ENCODE results near the gene FGF6. TPM values are rescaled to one million over a fixed set of nuclear protein-coding genes. Genes with fewer than 3 reads are reported as not detected.
"Not testable (repeated sequence)": the region's sequence is repeated elsewhere in the genome, so short reads cannot be mapped to it uniquely, and the experiment has no call there.

Gene FGF6
- total and polyA plus RNA-seq, 2 experiments from 2014 or later = not detected

DNA sequence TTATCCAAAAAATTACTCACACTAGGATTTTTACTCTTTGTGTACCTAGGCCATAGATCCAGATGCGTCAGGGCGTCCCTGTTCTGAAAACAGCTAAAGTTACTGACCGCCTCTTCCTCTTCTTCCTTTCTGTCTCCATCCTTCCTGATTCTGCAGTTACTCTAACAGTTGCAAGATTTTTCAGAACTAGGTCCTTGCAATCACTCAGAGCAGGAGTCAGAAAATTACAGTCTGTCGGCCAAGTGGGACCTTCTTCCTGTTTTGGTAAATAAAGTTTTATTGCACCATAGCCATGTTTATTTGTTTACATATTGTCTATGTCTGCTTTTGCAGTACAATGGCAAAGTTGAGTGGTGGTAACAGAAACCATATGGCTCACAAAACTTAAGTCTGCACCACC, 25.6 kb upstream of the FGF6 start:
- WGBS (ENCODE audit: low lambda C conversion rate, missing lambda C conversion rate) = 65% methylated on average over 4 of the region's 4 CpGs
- Histone ChIP-seq H3K36me3 (replicated peaks; ENCODE audit: insufficient read depth, low read depth) (no peaks in the 10 kb centered on the region), H3K27me3 (peaks cover 7% of the 10 kb centered on the region), H4K20me1 (ENCODE audit: insufficient read depth, poor library complexity, severe bottlenecking) (no peaks in the 10 kb centered on the region), H3K4me3 (no peak overlapping the region), H3K9me3 (ENCODE audit: low read depth) (no peaks in the 10 kb centered on the region), H2AFZ (no peak overlapping the region), H3K4me1 (ENCODE audit: insufficient read depth) (no peaks in the 10 kb centered on the region), H3K79me2 (no peaks in the 10 kb centered on the region), H3K27ac (no peak overlapping the region), H3K4me2 (no peak overlapping the region), H3K9me2 (replicated peaks; ENCODE audit: insufficient read depth) (no peaks in the 10 kb centered on the region)
- no peak for DNase-seq (ENCODE audit: low spot score)
- TF ChIP-seq, protein P1, sequence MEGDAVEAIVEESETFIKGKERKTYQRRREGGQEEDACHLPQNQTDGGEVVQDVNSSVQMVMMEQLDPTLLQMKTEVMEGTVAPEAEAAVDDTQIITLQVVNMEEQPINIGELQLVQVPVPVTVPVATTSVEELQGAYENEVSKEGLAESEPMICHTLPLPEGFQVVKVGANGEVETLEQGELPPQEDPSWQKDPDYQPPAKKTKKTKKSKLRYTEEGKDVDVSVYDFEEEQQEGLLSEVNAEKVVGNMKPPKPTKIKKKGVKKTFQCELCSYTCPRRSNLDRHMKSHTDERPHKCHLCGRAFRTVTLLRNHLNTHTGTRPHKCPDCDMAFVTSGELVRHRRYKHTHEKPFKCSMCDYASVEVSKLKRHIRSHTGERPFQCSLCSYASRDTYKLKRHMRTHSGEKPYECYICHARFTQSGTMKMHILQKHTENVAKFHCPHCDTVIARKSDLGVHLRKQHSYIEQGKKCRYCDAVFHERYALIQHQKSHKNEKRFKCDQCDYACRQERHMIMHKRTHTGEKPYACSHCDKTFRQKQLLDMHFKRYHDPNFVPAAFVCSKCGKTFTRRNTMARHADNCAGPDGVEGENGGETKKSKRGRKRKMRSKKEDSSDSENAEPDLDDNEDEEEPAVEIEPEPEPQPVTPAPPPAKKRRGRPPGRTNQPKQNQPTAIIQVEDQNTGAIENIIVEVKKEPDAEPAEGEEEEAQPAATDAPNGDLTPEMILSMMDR (IDR thresholded peaks at IDR 0.05; ENCODE audit: poor library complexity) = no peak

DNA sequence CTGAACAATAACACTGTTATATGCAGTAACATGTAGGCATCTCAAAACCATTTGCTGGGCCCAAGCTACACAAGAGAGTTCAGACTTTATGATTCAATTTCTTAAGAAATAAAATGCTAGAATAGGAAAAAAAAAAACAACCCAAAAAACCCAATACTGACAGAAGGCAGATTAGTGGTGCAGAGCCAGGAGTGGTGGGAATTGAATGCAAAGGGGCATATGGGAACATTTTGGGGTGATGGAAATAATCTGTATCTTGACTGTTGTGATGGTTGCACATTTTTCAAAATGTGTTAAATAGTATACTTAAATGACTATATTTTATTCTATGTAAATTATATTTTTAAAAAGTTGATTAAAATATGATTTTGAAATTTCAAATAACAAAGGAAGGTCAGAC, 23.4 kb upstream of the FGF6 start:
- H4K20me1 ChIP-seq (ENCODE audit: insufficient read depth, poor library complexity, severe bottlenecking) = no peaks in the 10 kb centered on the region
- no peak overlapping the region for H3K4me2 ChIP-seq
- H3K4me1 ChIP-seq (ENCODE audit: insufficient read depth) = no peaks in the 10 kb centered on the region
- TF ChIP-seq EZH2 (IDR thresholded peaks at IDR 0.05; ENCODE audit: borderline replicate concordance) (no peak), EZH2phosphoT487 (IDR thresholded peaks at IDR 0.05; ENCODE audit: low read depth, severe bottlenecking, unreplicated experiment) (no peak)
- TF ChIP-seq, protein P1 (IDR thresholded peaks at IDR 0.05; ENCODE audit: poor library complexity) = no peak
- no peak overlapping the region for H2AFZ ChIP-seq
- no peak overlapping the region for H3K4me3 ChIP-seq
- H3K27ac ChIP-seq = no peak overlapping the region
- no peaks in the 10 kb centered on the region for H3K79me2 ChIP-seq
- H3K9me3 ChIP-seq (ENCODE audit: low read depth) = no peaks in the 10 kb centered on the region
- no peaks in the 10 kb centered on the region for H3K36me3 ChIP-seq (replicated peaks; ENCODE audit: insufficient read depth, low read depth)
- DNase-seq (ENCODE audit: low spot score) = no peak
- H3K9me2 ChIP-seq (replicated peaks; ENCODE audit: insufficient read depth) = no peaks in the 10 kb centered on the region
- H3K27me3 ChIP-seq = peaks cover 5% of the 10 kb centered on the region

DNA sequence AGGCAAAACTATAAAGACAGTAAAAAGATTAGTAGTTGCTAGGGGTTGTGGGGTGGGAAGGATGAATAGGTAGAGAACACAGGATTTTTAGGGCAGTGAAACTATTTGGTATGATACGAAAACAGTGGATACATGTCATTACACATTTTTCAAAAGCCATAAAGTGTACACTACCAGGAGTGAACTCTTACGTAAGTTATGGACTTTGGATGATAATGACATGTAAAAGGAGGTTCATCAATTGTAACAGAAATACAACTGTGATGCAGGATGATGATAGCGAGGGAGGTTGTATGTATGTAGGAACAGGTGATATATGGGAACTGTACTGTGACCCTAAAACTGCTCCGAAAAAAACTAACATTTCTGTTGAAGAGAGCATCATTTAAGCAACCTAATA, 15.1 kb upstream of the FGF6 start:
- no peaks in the 10 kb centered on the region for H3K79me2 ChIP-seq
- no peaks in the 10 kb centered on the region for H3K4me1 ChIP-seq (ENCODE audit: insufficient read depth)
- H3K9me3 ChIP-seq (ENCODE audit: low read depth) = no peaks in the 10 kb centered on the region
- no peaks in the 10 kb centered on the region for H3K36me3 ChIP-seq (replicated peaks; ENCODE audit: insufficient read depth, low read depth)
- no peak overlapping the region for H3K27ac ChIP-seq
- TF ChIP-seq, protein P1 (IDR thresholded peaks at IDR 0.05; ENCODE audit: poor library complexity) = no peak
- TF ChIP-seq EZH2 (IDR thresholded peaks at IDR 0.05; ENCODE audit: borderline replicate concordance) (no peak), EZH2phosphoT487 (IDR thresholded peaks at IDR 0.05; ENCODE audit: low read depth, severe bottlenecking, unreplicated experiment) (no peak)
- no peak overlapping the region for H3K4me2 ChIP-seq
- WGBS (ENCODE audit: low lambda C conversion rate, missing lambda C conversion rate) = 92% methylated on average over 4 of the region's 4 CpGs
- H2AFZ ChIP-seq = no peak overlapping the region
- H3K27me3 ChIP-seq = peaks cover 4% of the 10 kb centered on the region
- DNase-seq (ENCODE audit: low spot score) = no peak
- H3K4me3 ChIP-seq = no peak overlapping the region
- no peaks in the 10 kb centered on the region for H3K9me2 ChIP-seq (replicated peaks; ENCODE audit: insufficient read depth)
- H4K20me1 ChIP-seq (ENCODE audit: insufficient read depth, poor library complexity, severe bottlenecking) = no peaks in the 10 kb centered on the region

DNA sequence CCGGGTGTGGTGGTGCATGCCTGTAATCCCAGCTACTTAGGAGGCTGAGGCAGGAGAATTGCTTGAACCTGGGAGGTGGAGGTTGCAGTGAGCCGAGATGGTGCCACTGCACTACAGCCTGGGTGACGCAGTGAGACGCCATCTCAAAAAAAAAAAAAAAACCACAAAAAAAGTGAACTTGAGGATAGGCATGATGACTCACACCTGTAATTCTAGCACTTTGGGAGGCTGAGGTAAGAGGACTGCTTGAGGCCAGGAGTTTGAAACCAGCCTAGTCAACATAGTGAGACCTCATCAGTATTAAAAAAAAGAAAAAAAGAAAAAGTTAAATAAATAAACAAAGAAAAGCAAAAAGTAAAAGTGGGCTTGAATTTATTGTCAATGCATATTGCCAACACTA, 10.2 kb upstream of the FGF6 start:
- not testable (repeated sequence) for H3K9me3 ChIP-seq (ENCODE audit: low read depth); H3K9me2 ChIP-seq (replicated peaks; ENCODE audit: insufficient read depth); H3K27ac ChIP-seq; H4K20me1 ChIP-seq (ENCODE audit: insufficient read depth, poor library complexity, severe bottlenecking); DNase-seq (ENCODE audit: low spot score); H3K4me1 ChIP-seq (ENCODE audit: insufficient read depth); H2AFZ ChIP-seq; H3K4me2 ChIP-seq; H3K79me2 ChIP-seq; H3K36me3 ChIP-seq (replicated peaks; ENCODE audit: insufficient read depth, low read depth); H3K4me3 ChIP-seq
- WGBS (ENCODE audit: low lambda C conversion rate, missing lambda C conversion rate) = 89% methylated on average over 2 of the region's 4 CpGs
- peaks cover 14% of the 10 kb centered on the region for H3K27me3 ChIP-seq
